ENCODE measurements around the gene AFP. TPM values are rescaled to one million over a fixed set of nuclear protein-coding genes. Genes with fewer than 3 reads are reported as not detected.

Gene AFP
- total RNA-seq, 1 donor from 2014 or later = not detected

GRCh38 chr4:73454920-73455319, 18.9 kb downstream of the AFP start:
- Histone ChIP-seq H3K4me3 (no peak overlapping the region), H3K27ac (replicated peaks) (no peak overlapping the region), H3K36me3 (no peaks in the 10 kb centered on the region), H3K9me3 (replicated peaks) (no peaks in the 10 kb centered on the region), H3K27me3 (ENCODE audit: low read depth) (no peaks in the 10 kb centered on the region), H3K4me1 (no peaks in the 10 kb centered on the region)
- no peak for DNase-seq
- TF ChIP-seq CTCF (IDR thresholded peaks at IDR 0.05; ENCODE audit: borderline replicate concordance) = no peak
- intact Hi-C loops (cut with micrococcal nuclease) = no loop called here

GRCh38 chr4:73456177-73457022, 20.4 kb downstream of the AFP start:
- intact Hi-C loops (cut with micrococcal nuclease) = no loop called here
- no peak for DNase-seq
- Histone ChIP-seq H3K4me3 (no peak overlapping the region), H3K9me3 (replicated peaks) (no peaks in the 10 kb centered on the region), H3K36me3 (no peaks in the 10 kb centered on the region), H3K27me3 (ENCODE audit: low read depth) (no peaks in the 10 kb centered on the region), H3K4me1 (no peaks in the 10 kb centered on the region), H3K27ac (replicated peaks) (no peak overlapping the region)
- TF ChIP-seq CTCF (IDR thresholded peaks at IDR 0.05; ENCODE audit: borderline replicate concordance) = no peak

- H3K36me3 ChIP-seq = no peaks in the 10 kb centered on the region
- H3K27ac ChIP-seq (replicated peaks) = no peak overlapping the region
- TF ChIP-seq CTCF (IDR thresholded peaks at IDR 0.05; ENCODE audit: borderline replicate concordance) = no peak
- no peak for DNase-seq
- no peaks in the 10 kb centered on the region for H3K9me3 ChIP-seq (replicated peaks)
- H3K4me1 ChIP-seq = no peaks in the 10 kb centered on the region
- H3K27me3 ChIP-seq (ENCODE audit: low read depth) = no peaks in the 10 kb centered on the region
- no peak overlapping the region for H3K4me3 ChIP-seq
- intact Hi-C loops (cut with micrococcal nuclease) = no loop called here
Observed at GRCh38 chr4:73458184-73459047, 22.4 kb downstream of the AFP start.

GRCh38 chr4:73459048-73459421, 23.0 kb downstream of the AFP start:
- no peak overlapping the region for H3K4me3 ChIP-seq
- no peaks in the 10 kb centered on the region for H3K36me3 ChIP-seq
- intact Hi-C loops (cut with micrococcal nuclease) = no loop called here
- no peak for DNase-seq
- no peaks in the 10 kb centered on the region for H3K9me3 ChIP-seq (replicated peaks)
- no peak overlapping the region for H3K27ac ChIP-seq (replicated peaks)
- no peak for TF ChIP-seq CTCF (IDR thresholded peaks at IDR 0.05; ENCODE audit: borderline replicate concordance)
- no peaks in the 10 kb centered on the region for H3K4me1 ChIP-seq
- no peaks in the 10 kb centered on the region for H3K27me3 ChIP-seq (ENCODE audit: low read depth)

GRCh38 chr4:73460913-73461522, 25.0 kb downstream of the AFP start:
- Histone ChIP-seq H3K9me3 (replicated peaks) (no peaks in the 10 kb centered on the region), H3K4me3 (no peak overlapping the region), H3K27me3 (ENCODE audit: low read depth) (no peaks in the 10 kb centered on the region), H3K4me1 (no peaks in the 10 kb centered on the region), H3K36me3 (no peaks in the 10 kb centered on the region), H3K27ac (replicated peaks) (no peak overlapping the region)
- intact Hi-C loops (cut with micrococcal nuclease) = no loop called here
- DNase-seq = no peak
- no peak for TF ChIP-seq CTCF (IDR thresholded peaks at IDR 0.05; ENCODE audit: borderline replicate concordance)

All from left ventricle myocardium inferior (tissue), 1 donor.